GM19324 (cell line): ENCODE measurements around the gene N4BP2.

Source experiments
- ATAC-seq: cut with Tn5 transposase; IDR thresholded peaks from one replicate; pipeline ENCODE4 v1.9.1; 2021; ENCODE audit warnings: mild to moderate bottlenecking, moderate library complexity; ENCODE audit not compliant: unreplicated experiment, low FRiP score

Gene N4BP2

GRCh38 chr4:40204507-40205258 is 148.0 kb downstream of the N4BP2 start:
- ATAC-seq = no peak

DNA sequence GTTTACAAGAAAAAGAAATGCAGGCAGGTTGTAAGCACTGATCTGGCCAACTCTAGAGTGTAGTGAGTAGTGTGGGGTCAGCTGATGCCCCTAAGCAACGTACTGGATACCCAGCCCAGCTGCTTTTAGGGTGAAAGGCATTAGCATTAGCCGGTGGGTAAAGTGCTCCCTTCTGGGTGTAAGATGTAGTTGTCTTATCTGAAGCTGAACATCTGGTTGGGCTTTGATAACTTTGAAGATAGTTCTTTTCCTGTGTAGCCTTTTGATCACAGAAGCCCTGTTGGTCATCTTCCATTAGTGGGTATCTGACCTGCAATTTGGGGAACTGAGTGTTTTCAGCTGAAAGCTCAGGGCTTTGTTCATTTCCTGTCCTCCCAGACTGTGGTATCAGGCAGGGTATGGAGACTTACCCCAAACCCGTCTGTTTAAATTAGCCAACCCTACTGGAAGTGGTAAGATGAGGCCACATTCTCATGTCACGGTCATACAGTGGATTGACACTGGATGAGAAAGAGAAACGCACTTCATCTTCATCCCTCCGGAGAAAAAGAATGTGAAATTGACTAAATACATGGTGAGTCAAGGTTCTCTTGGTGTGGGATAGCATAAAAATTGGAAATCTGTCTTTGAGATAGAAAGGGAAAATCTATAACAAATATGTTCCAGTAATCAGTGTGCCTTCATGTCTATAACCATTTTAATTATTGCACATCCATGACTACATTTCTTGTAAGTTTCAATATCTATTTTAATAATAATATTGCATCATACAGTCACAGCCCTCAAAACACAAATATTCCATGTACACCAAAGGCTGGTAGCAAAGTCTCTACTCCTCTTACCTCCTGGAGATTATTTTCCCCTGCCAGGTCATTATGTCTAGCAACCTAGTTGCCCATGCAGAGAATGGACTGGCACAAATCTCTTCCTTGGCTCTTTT is 148.9 kb downstream of the N4BP2 start:
- ATAC-seq = peak; percentile 73

DNA sequence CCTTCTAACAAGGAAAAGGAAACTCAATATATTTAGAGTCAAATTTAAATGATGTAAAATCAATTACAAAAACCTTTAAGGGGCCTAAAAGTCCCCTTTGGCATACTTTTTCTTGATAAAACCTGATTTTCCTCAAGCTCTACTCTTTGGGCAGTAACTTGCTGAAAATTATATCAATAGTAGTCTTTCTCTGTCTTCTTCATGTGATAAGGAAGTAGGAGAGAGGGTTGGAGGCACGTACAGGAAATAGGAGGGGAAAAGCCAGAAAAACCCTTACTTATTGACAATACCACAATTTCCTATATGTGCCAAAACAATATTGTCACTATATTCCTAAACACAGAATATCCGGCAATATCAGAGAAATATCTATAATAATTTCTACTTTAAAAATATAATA is 149.8 kb downstream of the N4BP2 start:
- ATAC-seq = no peak
